Smooth muscle cell (in vitro differentiated cells): ENCODE data around the gene DRC7. TPM values are rescaled to one million over a fixed set of nuclear protein-coding genes. Genes with fewer than 3 reads are reported as not detected.

ENCODE experiments used
- DNase-seq: peaks from one replicate; lab custom pipeline; 2025; ENCODE audit not compliant: unreplicated experiment; lab: John Stamatoyannopoulos, UW
- H2AFZ ChIP-seq: fragments of 200-600 bp; sonication (generic); 2 replicates; pipeline ENCODE4 v1.6.0; 2016; ENCODE audit warnings: antibody characterized with exemption, low read depth, mild to moderate bottlenecking
- H3F3A ChIP-seq: fragments of 200-600 bp; sonication (generic); 2 replicates; pipeline ENCODE4 v1.6.0; 2017; ENCODE audit warnings: antibody characterized with exemption, low read depth
- H3K27ac ChIP-seq: fragments of 200-600 bp; sonication (generic); 2 replicates; pipeline ENCODE4 v1.5.1; 2016; ENCODE audit warnings: low read depth, mild to moderate bottlenecking
- H3K27me3 ChIP-seq: fragments of 200-600 bp; sonication (generic); 2 replicates; pipeline ENCODE4 v1.6.1; 2016; ENCODE audit warnings: low read depth, mild to moderate bottlenecking
- H3K36me3 ChIP-seq: fragments of 200-600 bp; sonication (generic); 2 replicates; pipeline ENCODE4 v1.5.1; 2016; ENCODE audit warnings: low read depth
- H3K4me1 ChIP-seq: fragments of 200-600 bp; sonication (generic); 2 replicates; pipeline ENCODE4 v1.5.1; 2016; ENCODE audit warnings: low read depth
- H3K4me2 ChIP-seq: fragments of 200-600 bp; sonication (generic); 2 replicates; pipeline ENCODE4 v1.6.0; 2016; ENCODE audit warnings: mild to moderate bottlenecking
- H3K4me3 ChIP-seq: fragments of 200-600 bp; sonication (generic); 2 replicates; pipeline ENCODE4 v1.5.1; 2016; ENCODE audit warnings: mild to moderate bottlenecking
- H3K79me2 ChIP-seq: fragments of 200-600 bp; sonication (generic); 2 replicates; pipeline ENCODE4 v1.6.0; 2016; ENCODE audit warnings: low read depth, mild to moderate bottlenecking
- H3K9ac ChIP-seq: fragments of 200-600 bp; sonication (generic); 2 replicates; pipeline ENCODE4 v1.6.0; 2016; ENCODE audit warnings: low read depth
- H3K9me3 ChIP-seq: fragments of 200-600 bp; sonication (generic); replicated peaks from 2 replicates; pipeline ENCODE4 v1.5.1; 2016; ENCODE audit warnings: low read depth
- H4K20me1 ChIP-seq: fragments of 200-600 bp; sonication (generic); 2 replicates; pipeline ENCODE4 v1.6.0; 2016; ENCODE audit warnings: low read depth
- WGBS: methylation state at CpG from one replicate; pipeline ENCODE4 v1.1.7; 2016; ENCODE audit warnings: low lambda C conversion rate; 5-methylcytosine and 5-hydroxymethylcytosine counted together
- polyA plus RNA-seq: library from polyadenylated mRNA; unstranded; fragments of >200 nt; fragmentation: Nextera tagmentation; extraction: Ambion mirVana; gene quantifications from 2 replicates; pipeline ENCODE4 v1.2.1, GENCODE V29; 2016
- total RNA-seq: library from RNA; depleted of rRNA; stranded (reverse); fragments of >200 nt; gene quantifications from 2 replicates; pipeline ENCODE4 v1.2.3, GENCODE V29; 2014
- TF ChIP-seq, protein P1 (sequence below): fragments of 200-600 bp; sonication (generic); IDR thresholded peaks from 2 replicates; pipeline ENCODE4 v1.5.1; 2017; ENCODE audit warnings: borderline replicate concordance, mild to moderate bottlenecking, antibody characterized with exemption; ENCODE audit not compliant: insufficient read depth, poor library complexity, severe bottlenecking

Gene DRC7
- total and polyA plus RNA-seq, 2 experiments from 2014 or later = 0.94 TPM; not detected in 1

DNA sequence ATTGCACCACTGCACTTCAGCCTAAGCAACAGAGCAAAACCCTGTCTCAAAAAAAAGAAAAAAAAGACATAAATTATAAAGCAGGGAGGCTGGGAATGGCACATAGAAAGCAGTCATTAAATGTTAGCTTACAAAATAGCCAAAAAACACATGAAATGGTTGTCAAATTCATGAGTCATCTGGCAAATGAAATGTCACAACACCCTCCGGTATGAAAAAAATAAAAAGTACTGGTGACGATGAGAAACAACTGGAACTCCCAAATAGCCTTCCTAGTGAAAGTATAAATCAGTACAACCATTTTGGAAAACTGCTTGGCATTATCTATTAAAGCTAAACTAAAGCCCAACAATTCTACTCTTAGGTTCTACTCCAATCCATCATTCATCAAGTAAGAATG is 37.4 kb downstream of the DRC7 start:
- H4K20me1 ChIP-seq = no peaks in the 10 kb centered on the region
- no peaks in the 10 kb centered on the region for H3K79me2 ChIP-seq
- H3K9ac ChIP-seq = no peak overlapping the region
- H2AFZ ChIP-seq = no peak overlapping the region
- peaks cover 8% of the 10 kb centered on the region for H3K4me1 ChIP-seq
- no peak overlapping the region for H3K27ac ChIP-seq
- TF ChIP-seq, protein P1, sequence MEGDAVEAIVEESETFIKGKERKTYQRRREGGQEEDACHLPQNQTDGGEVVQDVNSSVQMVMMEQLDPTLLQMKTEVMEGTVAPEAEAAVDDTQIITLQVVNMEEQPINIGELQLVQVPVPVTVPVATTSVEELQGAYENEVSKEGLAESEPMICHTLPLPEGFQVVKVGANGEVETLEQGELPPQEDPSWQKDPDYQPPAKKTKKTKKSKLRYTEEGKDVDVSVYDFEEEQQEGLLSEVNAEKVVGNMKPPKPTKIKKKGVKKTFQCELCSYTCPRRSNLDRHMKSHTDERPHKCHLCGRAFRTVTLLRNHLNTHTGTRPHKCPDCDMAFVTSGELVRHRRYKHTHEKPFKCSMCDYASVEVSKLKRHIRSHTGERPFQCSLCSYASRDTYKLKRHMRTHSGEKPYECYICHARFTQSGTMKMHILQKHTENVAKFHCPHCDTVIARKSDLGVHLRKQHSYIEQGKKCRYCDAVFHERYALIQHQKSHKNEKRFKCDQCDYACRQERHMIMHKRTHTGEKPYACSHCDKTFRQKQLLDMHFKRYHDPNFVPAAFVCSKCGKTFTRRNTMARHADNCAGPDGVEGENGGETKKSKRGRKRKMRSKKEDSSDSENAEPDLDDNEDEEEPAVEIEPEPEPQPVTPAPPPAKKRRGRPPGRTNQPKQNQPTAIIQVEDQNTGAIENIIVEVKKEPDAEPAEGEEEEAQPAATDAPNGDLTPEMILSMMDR = no peak
- DNase-seq = no peak
- H3K36me3 ChIP-seq = no peaks in the 10 kb centered on the region
- peaks cover 8% of the 10 kb centered on the region for H3F3A ChIP-seq
- no peak overlapping the region for H3K4me2 ChIP-seq
- WGBS = 91% methylated on average over 2 of the region's 2 CpGs
- no peaks in the 10 kb centered on the region for H3K27me3 ChIP-seq
- H3K9me3 ChIP-seq = no peaks in the 10 kb centered on the region
- H3K4me3 ChIP-seq = no peak overlapping the region

DNA sequence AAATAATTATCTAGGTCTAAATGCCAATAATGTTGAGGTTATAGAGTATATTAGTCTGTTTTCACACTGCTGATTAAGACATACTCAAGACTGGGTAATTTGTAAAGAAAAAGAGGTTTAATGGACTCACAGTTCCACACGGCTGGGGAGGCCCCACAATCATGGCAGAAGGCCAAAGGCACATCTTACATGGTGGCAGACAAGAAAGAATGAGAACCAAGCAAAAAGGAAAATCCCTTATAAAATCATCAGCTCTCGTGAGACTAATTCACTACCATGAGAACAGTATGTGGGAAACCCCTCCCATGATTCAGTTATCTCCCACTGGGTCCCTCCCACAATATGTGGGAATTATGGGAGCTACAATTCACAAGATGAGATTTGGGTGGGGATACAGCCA is 38.1 kb downstream of the DRC7 start:
- TF ChIP-seq, protein P1 = no peak
- 89% methylated on average over 2 of the region's 2 CpGs for WGBS
- Histone ChIP-seq H3K9me3 (no peaks in the 10 kb centered on the region), H3K36me3 (no peaks in the 10 kb centered on the region), H3K4me2 (no peak overlapping the region), H3K27ac (no peak overlapping the region), H3K79me2 (no peaks in the 10 kb centered on the region), H3K4me3 (no peak overlapping the region), H3K4me1 (peaks cover 8% of the 10 kb centered on the region), H2AFZ (no peak overlapping the region), H4K20me1 (no peaks in the 10 kb centered on the region), H3K9ac (no peak overlapping the region), H3K27me3 (no peaks in the 10 kb centered on the region), H3F3A (peaks cover 8% of the 10 kb centered on the region)
- no peak for DNase-seq

DNA sequence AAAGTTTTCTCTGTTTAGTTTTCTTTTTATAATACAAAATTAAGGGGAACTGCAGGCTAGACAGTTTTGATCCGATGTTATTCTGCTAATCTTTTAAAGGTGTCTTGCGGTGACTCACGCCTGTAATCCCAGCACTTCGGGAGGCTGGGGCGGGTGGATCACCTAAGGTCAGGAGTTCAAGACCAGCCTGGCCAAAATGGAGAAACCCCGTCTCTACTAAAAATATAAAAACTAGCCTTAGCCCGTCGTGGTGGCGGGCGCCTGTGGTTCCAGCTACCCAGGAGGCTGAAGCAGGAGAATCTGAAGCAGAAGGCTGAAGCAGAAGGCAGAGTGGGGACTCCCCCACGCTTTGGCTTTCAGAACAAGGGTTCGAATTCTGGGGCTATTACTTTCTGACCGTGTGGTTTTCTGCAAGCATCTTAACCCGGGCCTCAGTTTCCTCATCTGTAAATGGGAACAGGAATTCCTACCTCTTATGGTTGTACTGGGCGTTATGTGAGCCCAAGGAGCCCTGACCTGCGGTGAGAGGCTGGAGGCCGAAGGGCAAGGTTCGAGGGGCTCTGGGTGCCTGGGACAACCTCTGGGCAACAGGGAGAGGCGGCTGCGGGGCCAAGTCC is 39.8 kb downstream of the DRC7 start:
- Histone ChIP-seq H3K36me3 (no peaks in the 10 kb centered on the region), H3K79me2 (no peaks in the 10 kb centered on the region), H3K9me3 (no peaks in the 10 kb centered on the region), H3K9ac (peak overlapping the region; percentile 81), H3F3A (peaks cover 8% of the 10 kb centered on the region), H2AFZ (peak overlapping the region; percentile 87), H3K27me3 (no peaks in the 10 kb centered on the region), H4K20me1 (no peaks in the 10 kb centered on the region), H3K4me1 (peaks cover 8% of the 10 kb centered on the region), H3K27ac (peak overlapping the region; percentile 82), H3K4me3 (peak overlapping the region; percentile 61), H3K4me2 (peak overlapping the region; percentile 84)
- DNase-seq = no peak
- 65% methylated on average over 20 of the region's 20 CpGs for WGBS
- TF ChIP-seq, protein P1 = no peak
